HL-60 (cell line): ENCODE data around the gene PPP6R3.

Experiments used
- DNase-seq, 2 experiments: peaks; one replicate each; pipeline ENCODE4 v3.0.0-alpha.2; 2010 to 2020; ENCODE audit warnings: low read depth in 1 of 2, low spot score in 1 of 2
- H3K27ac ChIP-seq: fragments of 250-450 bp; sonication (Bioruptor Pico); replicated peaks from 2 replicates; pipeline ENCODE4 v1.5.1; 2020; ENCODE audit warnings: mild to moderate bottlenecking, moderate library complexity
- H3K27me3 ChIP-seq: fragments of 250-450 bp; sonication (Bioruptor Pico); 2 replicates; pipeline ENCODE4 v1.5.1; 2021; ENCODE audit warnings: mild to moderate bottlenecking, moderate library complexity; ENCODE audit not compliant: insufficient read depth, poor library complexity, severe bottlenecking
- H3K4me3 ChIP-seq: replicated peaks from 2 replicates; pipeline ENCODE4 v1.5.1; 2011; ENCODE audit warnings: mild to moderate bottlenecking, control low read depth, low read length; ENCODE audit not compliant: insufficient read depth
- GABPA ChIP-seq: IDR thresholded peaks from 2 replicates; pipeline ENCODE4 v1.6.1; 2012; ENCODE audit warnings: low read depth
- POLR2AphosphoS5 ChIP-seq: IDR thresholded peaks from 2 replicates; pipeline ENCODE4 v1.6.1; 2012; ENCODE audit warnings: low read depth
- SPI1 ChIP-seq: IDR thresholded peaks from 2 replicates; pipeline ENCODE4 v1.6.1; 2012; ENCODE audit warnings: low read depth, mild to moderate bottlenecking, borderline replicate concordance
- TF ChIP-seq, protein P1 (sequence below): IDR thresholded peaks from 2 replicates; pipeline ENCODE4 v1.6.1; 2012; ENCODE audit warnings: low read depth; ENCODE audit not compliant: insufficient replicate concordance
- TF ChIP-seq, protein P2 (sequence below): IDR thresholded peaks from one replicate; pipeline ENCODE4 v1.5.1; 2011; ENCODE audit warnings: low read length, control low read depth, inconsistent platforms; ENCODE audit not compliant: insufficient read depth

The PPP6R3 gene

DNA sequence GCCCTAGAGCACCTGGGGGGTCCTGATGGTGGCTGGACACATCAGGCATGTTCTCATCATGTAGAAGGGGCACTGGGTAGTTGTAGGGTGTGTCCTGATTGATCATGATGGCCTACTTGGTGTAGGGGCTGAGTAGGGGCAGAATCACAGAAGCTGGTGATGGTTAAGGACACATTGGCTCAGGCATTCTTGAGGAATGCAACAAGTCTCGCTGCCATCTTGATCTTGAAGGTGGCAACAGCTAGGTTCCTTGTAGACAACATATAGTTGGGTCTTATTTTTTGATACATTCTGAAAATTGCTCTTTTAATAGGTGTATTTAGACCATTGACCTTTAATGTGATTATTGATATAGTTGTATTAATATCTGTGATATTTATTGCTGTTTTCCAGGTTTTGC is 28.1 kb downstream of the PPP6R3 start:
- TF ChIP-seq GABPA (no peak), SPI1 (no peak), POLR2AphosphoS5 (no peak)
- TF ChIP-seq, protein P1, sequence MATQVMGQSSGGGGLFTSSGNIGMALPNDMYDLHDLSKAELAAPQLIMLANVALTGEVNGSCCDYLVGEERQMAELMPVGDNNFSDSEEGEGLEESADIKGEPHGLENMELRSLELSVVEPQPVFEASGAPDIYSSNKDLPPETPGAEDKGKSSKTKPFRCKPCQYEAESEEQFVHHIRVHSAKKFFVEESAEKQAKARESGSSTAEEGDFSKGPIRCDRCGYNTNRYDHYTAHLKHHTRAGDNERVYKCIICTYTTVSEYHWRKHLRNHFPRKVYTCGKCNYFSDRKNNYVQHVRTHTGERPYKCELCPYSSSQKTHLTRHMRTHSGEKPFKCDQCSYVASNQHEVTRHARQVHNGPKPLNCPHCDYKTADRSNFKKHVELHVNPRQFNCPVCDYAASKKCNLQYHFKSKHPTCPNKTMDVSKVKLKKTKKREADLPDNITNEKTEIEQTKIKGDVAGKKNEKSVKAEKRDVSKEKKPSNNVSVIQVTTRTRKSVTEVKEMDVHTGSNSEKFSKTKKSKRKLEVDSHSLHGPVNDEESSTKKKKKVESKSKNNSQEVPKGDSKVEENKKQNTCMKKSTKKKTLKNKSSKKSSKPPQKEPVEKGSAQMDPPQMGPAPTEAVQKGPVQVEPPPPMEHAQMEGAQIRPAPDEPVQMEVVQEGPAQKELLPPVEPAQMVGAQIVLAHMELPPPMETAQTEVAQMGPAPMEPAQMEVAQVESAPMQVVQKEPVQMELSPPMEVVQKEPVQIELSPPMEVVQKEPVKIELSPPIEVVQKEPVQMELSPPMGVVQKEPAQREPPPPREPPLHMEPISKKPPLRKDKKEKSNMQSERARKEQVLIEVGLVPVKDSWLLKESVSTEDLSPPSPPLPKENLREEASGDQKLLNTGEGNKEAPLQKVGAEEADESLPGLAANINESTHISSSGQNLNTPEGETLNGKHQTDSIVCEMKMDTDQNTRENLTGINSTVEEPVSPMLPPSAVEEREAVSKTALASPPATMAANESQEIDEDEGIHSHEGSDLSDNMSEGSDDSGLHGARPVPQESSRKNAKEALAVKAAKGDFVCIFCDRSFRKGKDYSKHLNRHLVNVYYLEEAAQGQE = no peak
- TF ChIP-seq, protein P2, sequence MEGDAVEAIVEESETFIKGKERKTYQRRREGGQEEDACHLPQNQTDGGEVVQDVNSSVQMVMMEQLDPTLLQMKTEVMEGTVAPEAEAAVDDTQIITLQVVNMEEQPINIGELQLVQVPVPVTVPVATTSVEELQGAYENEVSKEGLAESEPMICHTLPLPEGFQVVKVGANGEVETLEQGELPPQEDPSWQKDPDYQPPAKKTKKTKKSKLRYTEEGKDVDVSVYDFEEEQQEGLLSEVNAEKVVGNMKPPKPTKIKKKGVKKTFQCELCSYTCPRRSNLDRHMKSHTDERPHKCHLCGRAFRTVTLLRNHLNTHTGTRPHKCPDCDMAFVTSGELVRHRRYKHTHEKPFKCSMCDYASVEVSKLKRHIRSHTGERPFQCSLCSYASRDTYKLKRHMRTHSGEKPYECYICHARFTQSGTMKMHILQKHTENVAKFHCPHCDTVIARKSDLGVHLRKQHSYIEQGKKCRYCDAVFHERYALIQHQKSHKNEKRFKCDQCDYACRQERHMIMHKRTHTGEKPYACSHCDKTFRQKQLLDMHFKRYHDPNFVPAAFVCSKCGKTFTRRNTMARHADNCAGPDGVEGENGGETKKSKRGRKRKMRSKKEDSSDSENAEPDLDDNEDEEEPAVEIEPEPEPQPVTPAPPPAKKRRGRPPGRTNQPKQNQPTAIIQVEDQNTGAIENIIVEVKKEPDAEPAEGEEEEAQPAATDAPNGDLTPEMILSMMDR = no peak
- no peak for DNase-seq
- Histone ChIP-seq H3K27ac (no peak overlapping the region), H3K4me3 (no peak overlapping the region), H3K27me3 (no peaks in the 10 kb centered on the region)

DNA sequence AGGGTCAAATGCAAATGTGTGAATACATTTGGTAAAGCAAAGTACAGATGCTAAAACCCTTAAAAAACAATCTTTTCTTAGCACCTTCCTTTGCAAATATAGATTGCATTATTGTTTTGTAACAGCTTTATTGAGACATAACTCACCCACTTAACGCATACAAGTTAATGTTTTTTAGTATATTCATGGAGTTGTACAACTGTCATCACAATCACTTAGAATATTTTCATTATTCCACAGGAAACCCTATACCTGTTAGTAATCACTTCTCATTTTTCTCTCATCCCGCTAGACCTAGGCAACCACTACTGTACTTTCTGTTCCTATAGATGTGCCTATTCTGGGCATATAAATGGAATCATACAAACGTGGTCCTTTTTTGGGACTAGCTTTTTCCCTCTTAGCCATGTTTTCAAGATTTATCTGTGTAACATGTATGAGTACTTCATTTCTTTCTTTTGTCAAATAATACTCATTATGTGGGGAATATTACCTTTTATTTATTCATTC is 34.7 kb downstream of the PPP6R3 start:
- TF ChIP-seq POLR2AphosphoS5 (no peak), SPI1 (no peak)
- TF ChIP-seq, protein P2 = no peak
- H3K27me3 ChIP-seq = no peaks in the 10 kb centered on the region
- no peak for DNase-seq
- no peak overlapping the region for H3K27ac ChIP-seq
- no peak overlapping the region for H3K4me3 ChIP-seq

DNA sequence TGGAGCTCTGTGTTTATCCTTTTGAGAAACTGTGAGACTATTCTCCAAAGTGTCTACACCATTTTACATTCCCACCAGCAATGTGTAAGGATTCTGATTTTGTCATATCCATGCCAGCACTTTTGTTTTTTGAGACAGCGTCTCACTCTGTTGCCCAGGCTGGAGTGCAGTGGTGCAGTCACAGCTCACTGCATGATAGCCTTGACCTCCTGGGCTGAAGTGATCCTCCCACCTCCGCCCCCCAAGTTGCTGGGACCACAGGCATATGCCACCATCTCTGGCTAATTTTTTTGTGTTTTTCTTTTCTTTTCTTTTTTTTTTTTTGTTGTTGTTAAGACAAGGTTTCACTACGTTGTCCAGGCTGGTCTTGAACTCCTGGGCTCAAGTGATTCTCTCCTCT is 35.3 kb downstream of the PPP6R3 start:
- no peaks in the 10 kb centered on the region for H3K27me3 ChIP-seq
- TF ChIP-seq GABPA = no peak
- TF ChIP-seq, protein P1 = no peak
- TF ChIP-seq SPI1 = no peak
- TF ChIP-seq, protein P2 = no peak
- TF ChIP-seq POLR2AphosphoS5 = no peak
- no peak for DNase-seq
- no peak overlapping the region for H3K27ac ChIP-seq
- no peak overlapping the region for H3K4me3 ChIP-seq

DNA sequence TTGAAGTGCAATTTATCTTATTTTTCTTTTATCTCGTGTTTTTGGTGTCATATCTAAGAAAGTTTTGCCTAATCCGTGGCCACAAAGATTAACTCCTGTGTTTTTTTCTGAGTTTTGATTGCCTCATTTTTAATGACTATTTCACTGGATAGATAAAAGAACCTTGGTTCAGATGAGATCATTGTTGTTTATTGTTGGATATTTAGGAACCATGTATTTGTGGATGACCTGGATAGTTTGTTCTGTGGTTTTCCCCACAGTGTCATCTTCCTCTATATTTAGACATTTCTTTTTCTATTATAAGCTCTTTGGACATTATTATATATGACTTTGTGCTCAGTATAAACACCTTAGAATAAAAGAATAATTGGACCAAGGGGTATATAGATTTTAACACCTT is 37.2 kb downstream of the PPP6R3 start:
- Histone ChIP-seq H3K4me3 (no peak overlapping the region), H3K27me3 (no peaks in the 10 kb centered on the region), H3K27ac (no peak overlapping the region)
- DNase-seq = no peak
- TF ChIP-seq GABPA (no peak), POLR2AphosphoS5 (no peak), SPI1 (no peak)
- TF ChIP-seq, protein P1 = no peak
- TF ChIP-seq, protein P2 = no peak
